Measurements from ENCODE around the gene MFRP. TPM values are rescaled to one million over a fixed set of nuclear protein-coding genes. Genes with fewer than 3 reads are reported as not detected.
A peak's percentile ranks its signal among the peaks of the same experiment; 100 is the strongest.

Gene MFRP
- total RNA-seq, 3 donors from 2014 or later = not detected

DNA sequence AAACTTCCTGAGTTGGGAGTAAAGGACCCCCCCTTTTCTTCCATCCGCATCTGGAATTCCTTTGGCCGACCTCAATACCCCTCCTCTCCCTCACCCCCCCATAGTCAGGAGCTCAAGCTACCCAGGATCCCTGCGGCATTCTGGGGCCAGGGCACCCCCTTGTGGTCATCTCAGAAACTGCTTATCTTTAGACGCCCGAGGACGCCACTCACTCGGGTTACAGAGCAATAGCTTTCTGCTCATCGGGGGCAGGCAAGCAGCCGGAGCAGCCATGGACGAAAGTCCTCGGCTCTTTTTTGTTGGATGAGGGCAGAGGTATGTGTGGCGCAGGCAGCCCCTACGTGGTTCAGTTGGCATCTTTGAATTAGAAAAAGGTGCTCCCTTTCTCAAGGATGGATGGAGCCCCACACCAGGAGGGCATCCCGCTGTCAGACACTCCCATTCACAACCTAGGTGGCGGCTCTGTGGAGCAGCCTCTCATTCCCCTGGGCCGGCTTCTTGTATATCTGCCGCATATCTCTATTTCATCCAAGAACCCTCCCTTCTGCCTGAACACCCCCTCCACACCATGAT lies 8.1 kb downstream of the MFRP start:
- no peak overlapping the region for H3K4me3 ChIP-seq
- H3K9me3 ChIP-seq = no peaks in the 10 kb centered on the region
- TF ChIP-seq, protein P1, sequence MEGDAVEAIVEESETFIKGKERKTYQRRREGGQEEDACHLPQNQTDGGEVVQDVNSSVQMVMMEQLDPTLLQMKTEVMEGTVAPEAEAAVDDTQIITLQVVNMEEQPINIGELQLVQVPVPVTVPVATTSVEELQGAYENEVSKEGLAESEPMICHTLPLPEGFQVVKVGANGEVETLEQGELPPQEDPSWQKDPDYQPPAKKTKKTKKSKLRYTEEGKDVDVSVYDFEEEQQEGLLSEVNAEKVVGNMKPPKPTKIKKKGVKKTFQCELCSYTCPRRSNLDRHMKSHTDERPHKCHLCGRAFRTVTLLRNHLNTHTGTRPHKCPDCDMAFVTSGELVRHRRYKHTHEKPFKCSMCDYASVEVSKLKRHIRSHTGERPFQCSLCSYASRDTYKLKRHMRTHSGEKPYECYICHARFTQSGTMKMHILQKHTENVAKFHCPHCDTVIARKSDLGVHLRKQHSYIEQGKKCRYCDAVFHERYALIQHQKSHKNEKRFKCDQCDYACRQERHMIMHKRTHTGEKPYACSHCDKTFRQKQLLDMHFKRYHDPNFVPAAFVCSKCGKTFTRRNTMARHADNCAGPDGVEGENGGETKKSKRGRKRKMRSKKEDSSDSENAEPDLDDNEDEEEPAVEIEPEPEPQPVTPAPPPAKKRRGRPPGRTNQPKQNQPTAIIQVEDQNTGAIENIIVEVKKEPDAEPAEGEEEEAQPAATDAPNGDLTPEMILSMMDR (IDR thresholded peaks at IDR 0.05) = peak; percentile 56
- ATAC-seq (peak; percentile 43), DNase-seq (peak in 2 of 3 donors; percentile 74 to 84)
- intact Hi-C loops (cut with DNase I, micrococcal nuclease) = no loop called here
- peaks cover 31% of the 10 kb centered on the region for H3K4me1 ChIP-seq (ENCODE audit: low read depth)
- H3K36me3 ChIP-seq (ENCODE audit: low read depth) = no peaks in the 10 kb centered on the region

DNA sequence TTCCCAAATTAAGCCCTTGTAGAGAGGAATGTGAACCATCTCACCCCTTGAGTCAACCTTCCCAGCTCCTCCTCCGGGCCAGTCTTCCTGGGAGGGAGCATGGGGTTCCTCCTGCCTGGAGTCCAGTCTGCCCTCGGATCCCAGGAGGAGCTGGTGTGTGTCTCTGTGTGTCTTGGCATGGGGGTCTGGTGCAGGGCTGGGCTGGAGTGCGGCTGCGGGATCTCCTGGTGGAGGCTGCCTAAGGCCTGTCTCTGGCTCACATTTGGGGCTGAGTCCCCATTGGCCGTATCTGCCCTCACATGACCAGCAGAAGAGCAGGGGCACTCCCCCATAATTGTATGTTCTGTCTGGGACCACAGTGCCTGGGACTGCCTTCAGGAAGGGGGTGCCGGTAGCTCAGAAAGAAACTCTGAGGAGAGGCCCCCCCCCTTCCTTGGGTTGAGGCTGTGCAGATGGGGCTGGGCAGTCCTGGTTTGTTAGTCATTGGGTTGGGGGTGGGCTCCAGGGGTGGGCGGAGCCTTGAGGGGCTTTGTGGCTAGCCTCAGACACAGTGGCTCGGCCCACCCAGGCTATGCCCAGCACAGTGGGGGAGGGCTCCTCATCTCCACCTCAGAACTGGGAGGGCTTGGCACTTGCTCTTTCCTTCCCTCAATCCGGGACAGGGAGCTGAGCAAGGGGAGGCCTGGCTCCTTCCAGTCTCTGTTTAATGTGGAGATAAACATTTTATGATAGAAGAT lies 8.8 kb downstream of the MFRP start:
- intact Hi-C loops (cut with DNase I, micrococcal nuclease) = no loop called here
- Histone ChIP-seq H3K4me1 (ENCODE audit: low read depth) (peaks cover 31% of the 10 kb centered on the region), H3K4me3 (no peak overlapping the region), H3K36me3 (ENCODE audit: low read depth) (no peaks in the 10 kb centered on the region), H3K9me3 (no peaks in the 10 kb centered on the region)
- DNase-seq (peak in 2 of 3 donors; percentile 47 to 52), ATAC-seq (no peak)
- TF ChIP-seq, protein P1 (IDR thresholded peaks at IDR 0.05) = no peak

DNA sequence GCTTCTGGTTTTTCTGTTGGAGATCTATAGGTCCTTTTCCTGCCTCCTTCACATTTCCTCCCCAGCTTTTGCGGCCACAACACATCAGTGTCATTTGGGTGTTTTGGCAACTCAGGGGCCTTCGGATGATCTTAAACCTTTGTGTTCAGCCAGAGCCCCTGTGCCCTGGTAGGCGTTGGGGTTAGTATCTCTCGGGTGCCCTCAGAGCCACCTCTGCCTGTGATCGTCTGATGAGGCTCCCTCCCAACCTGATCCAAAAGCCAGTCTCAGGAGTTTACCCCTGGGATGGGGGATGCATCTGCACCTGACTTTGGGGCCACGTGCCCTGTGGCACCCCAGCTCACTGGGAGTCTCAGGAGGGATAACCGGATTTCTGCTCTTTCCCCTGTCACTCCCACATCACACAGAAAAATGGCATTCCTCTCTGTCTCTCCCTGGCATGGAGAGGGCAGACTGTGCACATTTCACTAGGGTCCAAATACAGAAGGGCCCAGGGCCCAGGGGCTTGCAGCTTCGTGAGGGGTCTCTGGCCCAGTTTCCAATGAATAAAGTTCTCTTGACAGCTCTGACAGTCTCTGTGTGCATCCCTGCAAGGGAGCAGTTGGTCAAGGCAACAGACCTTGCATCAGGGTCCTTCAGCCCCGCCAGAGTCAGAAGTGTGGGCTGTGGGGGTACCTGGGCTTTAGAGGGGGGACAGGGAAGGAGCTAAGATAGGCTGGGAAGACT lies 9.6 kb downstream of the MFRP start:
- Histone ChIP-seq H3K4me3 (no peak overlapping the region), H3K4me1 (ENCODE audit: low read depth) (peaks cover 31% of the 10 kb centered on the region), H3K9me3 (no peaks in the 10 kb centered on the region), H3K36me3 (ENCODE audit: low read depth) (no peaks in the 10 kb centered on the region)
- ATAC-seq (no peak), DNase-seq (no peak)
- intact Hi-C loops (cut with DNase I, micrococcal nuclease) = no loop called here
- TF ChIP-seq, protein P1 (IDR thresholded peaks at IDR 0.05) = no peak

DNA sequence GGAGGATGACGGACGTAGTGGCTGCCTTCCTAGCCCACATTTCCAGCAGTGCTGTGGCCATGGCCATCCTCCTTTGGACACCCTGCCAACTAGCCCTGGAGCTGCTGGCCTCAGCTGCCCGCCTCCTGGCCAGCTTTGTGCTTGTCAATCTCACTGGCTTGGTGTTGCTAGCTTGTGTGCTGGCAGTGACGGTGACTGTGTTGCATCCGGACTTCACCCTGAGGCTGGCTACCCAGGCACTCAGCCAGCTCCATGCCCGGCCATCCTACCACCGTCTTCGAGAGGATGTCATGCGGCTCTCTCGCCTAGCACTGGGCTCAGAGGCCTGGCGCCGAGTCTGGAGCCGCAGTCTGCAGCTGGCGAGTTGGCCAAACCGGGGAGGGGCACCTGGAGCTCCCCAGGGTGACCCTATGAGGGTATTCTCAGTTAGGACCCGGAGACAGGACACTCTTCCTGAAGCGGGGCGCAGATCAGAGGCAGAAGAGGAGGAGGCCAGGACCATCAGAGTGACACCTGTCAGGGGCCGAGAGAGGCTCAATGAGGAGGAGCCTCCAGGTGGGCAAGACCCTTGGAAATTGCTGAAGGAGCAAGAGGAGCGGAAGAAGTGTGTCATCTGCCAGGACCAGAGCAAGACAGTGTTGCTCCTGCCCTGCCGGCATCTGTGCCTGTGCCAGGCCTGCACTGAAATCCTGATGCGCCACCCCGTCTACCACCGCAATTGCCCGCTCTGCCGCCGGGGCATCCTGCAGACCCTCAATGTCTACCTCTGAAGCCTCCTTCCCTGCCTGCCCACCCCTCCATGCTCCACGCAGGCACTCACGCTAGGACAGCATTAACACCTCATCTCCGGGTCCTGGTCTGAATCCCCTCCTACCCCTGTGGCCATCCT lies 10.6 kb downstream of the MFRP start:
- Histone ChIP-seq H3K9me3 (no peaks in the 10 kb centered on the region), H3K4me3 (no peak overlapping the region), H3K4me1 (ENCODE audit: low read depth) (peaks cover 23% of the 10 kb centered on the region), H3K36me3 (ENCODE audit: low read depth) (no peaks in the 10 kb centered on the region)
- TF ChIP-seq, protein P1 (IDR thresholded peaks at IDR 0.05) = no peak
- DNase-seq (peak in 1 of 3 donors; percentile 52), ATAC-seq (no peak)
- intact Hi-C loops (cut with DNase I, micrococcal nuclease) = no loop called here

DNA sequence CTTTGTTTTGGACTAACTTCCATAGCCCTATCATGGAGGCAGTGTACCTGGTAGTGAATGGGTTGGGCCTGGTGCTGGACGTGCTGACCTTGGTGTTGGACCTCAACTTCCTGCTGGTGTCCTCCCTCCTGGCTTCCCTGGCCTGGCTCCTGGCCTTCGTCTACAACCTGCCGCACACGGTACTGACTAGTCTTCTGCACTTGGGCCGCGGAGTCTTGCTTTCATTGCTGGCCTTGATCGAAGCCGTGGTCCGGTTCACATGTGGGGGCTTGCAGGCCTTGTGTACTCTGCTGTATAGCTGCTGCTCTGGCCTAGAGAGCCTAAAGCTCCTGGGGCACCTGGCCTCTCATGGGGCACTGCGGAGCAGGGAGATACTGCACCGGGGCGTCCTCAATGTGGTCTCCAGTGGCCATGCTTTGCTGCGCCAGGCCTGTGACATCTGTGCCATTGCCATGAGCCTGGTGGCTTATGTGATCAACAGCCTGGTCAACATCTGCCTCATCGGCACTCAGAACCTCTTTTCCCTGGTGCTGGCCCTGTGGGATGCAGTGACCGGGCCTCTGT lies 11.3 kb downstream of the MFRP start:
- ATAC-seq (no peak), DNase-seq (peak in 2 of 3 donors; percentile 39 to 55)
- TF ChIP-seq, protein P1 (IDR thresholded peaks at IDR 0.05) = no peak
- Histone ChIP-seq H3K9me3 (no peaks in the 10 kb centered on the region), H3K4me1 (ENCODE audit: low read depth) (peaks cover 16% of the 10 kb centered on the region), H3K4me3 (no peak overlapping the region), H3K36me3 (ENCODE audit: low read depth) (no peaks in the 10 kb centered on the region)
- intact Hi-C loops (cut with DNase I, micrococcal nuclease) = no loop called here

Data from mucosa of descending colon (tissue), 3 donors.